NCI-H146 treated with DMSO at 0.1 percent for 48 hours (cell line): Measurements from ENCODE around the gene PEMT.
A peak's percentile ranks its signal among the peaks of the same experiment; 100 is the strongest.

Source experiments
- DNase-seq: peaks from one replicate; lab custom pipeline; 2025; ENCODE audit not compliant: unreplicated experiment; lab: John Stamatoyannopoulos, UW

PEMT gene

GRCh38 chr17:17605729-17606088 is 14.2 kb upstream of the PEMT start:
- DNase-seq: no peak

- no peak for DNase-seq
Observed at GRCh38 chr17:17605083-17605728, 13.7 kb upstream of the PEMT start.

GRCh38 chr17:17603895-17604225 is 12.4 kb upstream of the PEMT start:
- no peak for DNase-seq

GRCh38 chr17:17603178-17603894 is 11.8 kb upstream of the PEMT start:
- no peak for DNase-seq

GRCh38 chr17:17599965-17600364 is 8.5 kb upstream of the PEMT start:
- no peak for DNase-seq

- DNase-seq: no peak
Observed at GRCh38 chr17:17598003-17598402, 6.5 kb upstream of the PEMT start.

- DNase-seq: no peak
Observed at GRCh38 chr17:17595755-17596154, 4.2 kb upstream of the PEMT start.

- no peak for DNase-seq
Observed at GRCh38 chr17:17593222-17593620, 1.7 kb upstream of the PEMT start.

- DNase-seq: no peak
Observed at GRCh38 chr17:17590883-17591354, 589 bp downstream of the PEMT start.

GRCh38 chr17:17590141-17590751 is 1.3 kb downstream of the PEMT start:
- no peak for DNase-seq

GRCh38 chr17:17587614-17588337 is 3.7 kb downstream of the PEMT start:
- no peak for DNase-seq

- DNase-seq: no peak
Observed at GRCh38 chr17:17582372-17582771, 9.1 kb downstream of the PEMT start.

- DNase-seq: no peak
Observed at GRCh38 chr17:17581509-17581908, 10.0 kb downstream of the PEMT start.

GRCh38 chr17:17580662-17581470 is 10.6 kb downstream of the PEMT start:
- no peak for DNase-seq

- peak; percentile 25 for DNase-seq
Observed at GRCh38 chr17:17579691-17580090, 11.8 kb downstream of the PEMT start.

- no peak for DNase-seq
Observed at GRCh38 chr17:17577373-17577772, 14.1 kb downstream of the PEMT start.

- DNase-seq: no peak
Observed at GRCh38 chr17:17576772-17577234, 14.7 kb downstream of the PEMT start.

GRCh38 chr17:17575360-17576251 is 15.9 kb downstream of the PEMT start:
- DNase-seq: no peak

- no peak for DNase-seq
Observed at GRCh38 chr17:17573912-17574311, 17.6 kb downstream of the PEMT start.
